OCI-LY7 (cell line): ENCODE data around the gene NEURL3. TPM values are rescaled to one million over a fixed set of nuclear protein-coding genes. Genes with fewer than 3 reads are reported as not detected.

Experiments used
- BruUV-seq: library from RNA; stranded (reverse); fragments of 400-500 nt; replicated peaks from 2 replicates; lab custom pipeline; 2021; lab: Mats Ljungman, UMichigan
- CTCF ChIA-PET: fragments of 300-600 bp; sonication (Branson Sonifier 250); formaldehyde crosslinking; loops from one replicate; lab custom pipeline; 2022; ENCODE audit warnings: antibody characterized with exemption; ENCODE audit not compliant: unreplicated experiment; lab: Charles Lee
- POLR2A ChIA-PET: fragments of 300-600 bp; sonication (Branson Sonifier 250); formaldehyde crosslinking; loops from one replicate; lab custom pipeline; 2022; ENCODE audit warnings: antibody characterized with exemption; lab: Charles Lee
- DNase-seq: peaks from one replicate; pipeline ENCODE4 v3.0.0-alpha.2; 2015; ENCODE audit warnings: low spot score
- H2AFZ ChIP-seq: fragments of 200-600 bp; sonication (generic), shearing (Covaris generic); 2 replicates; pipeline ENCODE4 v1.6.1; 2014; ENCODE audit warnings: mild to moderate bottlenecking, antibody characterized with exemption, low read length, moderate library complexity
- H3K27ac ChIP-seq: fragments of 200-600 bp; sonication (generic); 2 replicates; pipeline ENCODE4 v1.5.1; 2014; ENCODE audit warnings: mixed run types, low read depth, mild to moderate bottlenecking, moderate library complexity, low read length, inconsistent platforms; ENCODE audit not compliant: poor library complexity, severe bottlenecking
- H3K36me3 ChIP-seq: fragments of 200-600 bp; sonication (generic); 2 replicates; pipeline ENCODE4 v1.6.1; 2014; ENCODE audit warnings: mild to moderate bottlenecking, antibody characterized with exemption, low read length, moderate library complexity, mixed read lengths; ENCODE audit not compliant: insufficient read depth
- H3K4me1 ChIP-seq: fragments of 200-600 bp; sonication (generic); 2 replicates; pipeline ENCODE4 v1.5.1; 2014; ENCODE audit warnings: mild to moderate bottlenecking, low read length; ENCODE audit not compliant: insufficient read depth, poor library complexity, severe bottlenecking
- H3K4me2 ChIP-seq: fragments of 200-600 bp; sonication (generic); 2 replicates; pipeline ENCODE4 v1.6.1; 2014; ENCODE audit warnings: mild to moderate bottlenecking, low read length
- H3K4me3 ChIP-seq: fragments of 200-600 bp; sonication (generic); 2 replicates; pipeline ENCODE4 v1.5.1; 2014; ENCODE audit warnings: mild to moderate bottlenecking, low read depth, low read length; ENCODE audit not compliant: poor library complexity, severe bottlenecking
- H3K79me2 ChIP-seq: fragments of 200-600 bp; sonication (generic); 2 replicates; pipeline ENCODE4 v1.6.1; 2016; ENCODE audit warnings: low read depth, mild to moderate bottlenecking, low read length, moderate library complexity, mixed read lengths; ENCODE audit not compliant: insufficient read depth
- H3K9me2 ChIP-seq: fragments of 200-600 bp; sonication (generic); 2 replicates; pipeline ENCODE4 v1.6.1; 2016; ENCODE audit warnings: mild to moderate bottlenecking, low read length, mixed read lengths; ENCODE audit not compliant: insufficient read depth
- H3K9me3 ChIP-seq: fragments of 200-600 bp; sonication (generic); 2 replicates; pipeline ENCODE4 v1.6.1; 2014; ENCODE audit warnings: mild to moderate bottlenecking, mixed run types, low read length, mixed read lengths
- H4K20me1 ChIP-seq: fragments of 200-600 bp; sonication (generic); 2 replicates; pipeline ENCODE4 v1.6.1; 2014; ENCODE audit warnings: mild to moderate bottlenecking, antibody characterized with exemption, low read length, moderate library complexity, mixed read lengths; ENCODE audit not compliant: insufficient read depth
- EZH2phosphoT487 ChIP-seq: fragments of 200-600 bp; sonication (generic); IDR thresholded peaks from 2 replicates; pipeline ENCODE4 v1.6.1; 2018; ENCODE audit warnings: low read depth, borderline replicate concordance, mild to moderate bottlenecking, mixed run types, antibody characterized with exemption, low read length, moderate library complexity, mixed read lengths
- intact Hi-C: fragments of 100-400 bp; cut with micrococcal nuclease; formaldehyde crosslinking; loops from one replicate; pipeline ENCODE4 v1.10.0; 2022; ENCODE audit not compliant: unreplicated experiment
- total RNA-seq, 2 experiments: library from RNA; depleted of rRNA in 1 of 2; stranded (reverse); fragments of >200 nt in 1 of 2; shearing (Covaris generic) in 1 of 2; gene quantifications; 2 replicates each; pipeline ENCODE4 v1.2.3, GENCODE V29; 2014 to 2022
- TF ChIP-seq, protein P1 (sequence below): fragments of 200-600 bp; sonication (generic); conservative IDR thresholded peaks from 2 replicates; pipeline ENCODE4 v1.5.1; 2014; ENCODE audit warnings: mild to moderate bottlenecking, antibody characterized with exemption, low read length, moderate library complexity, mixed read lengths

NEURL3 gene
- total RNA-seq, 2 experiments from 2014 or later = not detected

DNA sequence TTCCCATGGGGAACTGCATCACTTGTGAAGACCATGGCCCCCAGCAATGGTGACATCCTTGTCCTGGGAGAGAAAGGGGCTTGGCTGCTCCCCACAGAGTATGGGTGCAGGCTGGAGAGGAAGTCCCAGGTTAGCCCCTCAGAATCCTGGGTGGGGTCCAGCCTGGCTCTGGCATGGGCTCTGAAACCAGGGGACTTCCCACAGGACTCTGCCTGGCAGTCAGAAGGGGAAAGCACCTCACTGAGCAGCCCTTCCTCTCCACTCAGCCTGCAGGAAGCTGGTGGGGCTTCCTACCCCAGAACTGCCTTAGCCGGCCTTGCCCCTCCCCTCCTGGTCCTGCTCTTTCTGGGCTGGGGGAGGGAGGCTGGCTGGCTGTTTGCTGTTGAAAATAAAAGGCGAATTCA is 3.7 kb downstream of the NEURL3 start:
- TF ChIP-seq, protein P1, sequence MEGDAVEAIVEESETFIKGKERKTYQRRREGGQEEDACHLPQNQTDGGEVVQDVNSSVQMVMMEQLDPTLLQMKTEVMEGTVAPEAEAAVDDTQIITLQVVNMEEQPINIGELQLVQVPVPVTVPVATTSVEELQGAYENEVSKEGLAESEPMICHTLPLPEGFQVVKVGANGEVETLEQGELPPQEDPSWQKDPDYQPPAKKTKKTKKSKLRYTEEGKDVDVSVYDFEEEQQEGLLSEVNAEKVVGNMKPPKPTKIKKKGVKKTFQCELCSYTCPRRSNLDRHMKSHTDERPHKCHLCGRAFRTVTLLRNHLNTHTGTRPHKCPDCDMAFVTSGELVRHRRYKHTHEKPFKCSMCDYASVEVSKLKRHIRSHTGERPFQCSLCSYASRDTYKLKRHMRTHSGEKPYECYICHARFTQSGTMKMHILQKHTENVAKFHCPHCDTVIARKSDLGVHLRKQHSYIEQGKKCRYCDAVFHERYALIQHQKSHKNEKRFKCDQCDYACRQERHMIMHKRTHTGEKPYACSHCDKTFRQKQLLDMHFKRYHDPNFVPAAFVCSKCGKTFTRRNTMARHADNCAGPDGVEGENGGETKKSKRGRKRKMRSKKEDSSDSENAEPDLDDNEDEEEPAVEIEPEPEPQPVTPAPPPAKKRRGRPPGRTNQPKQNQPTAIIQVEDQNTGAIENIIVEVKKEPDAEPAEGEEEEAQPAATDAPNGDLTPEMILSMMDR = no peak
- TF ChIP-seq EZH2phosphoT487 = no peak
- Histone ChIP-seq H3K4me3 (no peak overlapping the region), H3K27ac (no peak overlapping the region), H3K4me2 (no peak overlapping the region), H4K20me1 (no peaks in the 10 kb centered on the region), H3K4me1 (no peaks in the 10 kb centered on the region), H3K79me2 (no peaks in the 10 kb centered on the region), H3K9me2 (no peaks in the 10 kb centered on the region), H3K36me3 (no peaks in the 10 kb centered on the region), H2AFZ (no peak overlapping the region), H3K9me3 (no peaks in the 10 kb centered on the region)
- intact Hi-C loops = loop anchor here (10.0 kb wide), 1 partner anchor 237 kb away; the partner anchor contains the start of genes CIAO1 and TMEM127
- CTCF ChIA-PET = no interaction called here
- BruUV-seq = no TSS peak
- DNase-seq = no peak
- POLR2A ChIA-PET = no interaction called here

DNA sequence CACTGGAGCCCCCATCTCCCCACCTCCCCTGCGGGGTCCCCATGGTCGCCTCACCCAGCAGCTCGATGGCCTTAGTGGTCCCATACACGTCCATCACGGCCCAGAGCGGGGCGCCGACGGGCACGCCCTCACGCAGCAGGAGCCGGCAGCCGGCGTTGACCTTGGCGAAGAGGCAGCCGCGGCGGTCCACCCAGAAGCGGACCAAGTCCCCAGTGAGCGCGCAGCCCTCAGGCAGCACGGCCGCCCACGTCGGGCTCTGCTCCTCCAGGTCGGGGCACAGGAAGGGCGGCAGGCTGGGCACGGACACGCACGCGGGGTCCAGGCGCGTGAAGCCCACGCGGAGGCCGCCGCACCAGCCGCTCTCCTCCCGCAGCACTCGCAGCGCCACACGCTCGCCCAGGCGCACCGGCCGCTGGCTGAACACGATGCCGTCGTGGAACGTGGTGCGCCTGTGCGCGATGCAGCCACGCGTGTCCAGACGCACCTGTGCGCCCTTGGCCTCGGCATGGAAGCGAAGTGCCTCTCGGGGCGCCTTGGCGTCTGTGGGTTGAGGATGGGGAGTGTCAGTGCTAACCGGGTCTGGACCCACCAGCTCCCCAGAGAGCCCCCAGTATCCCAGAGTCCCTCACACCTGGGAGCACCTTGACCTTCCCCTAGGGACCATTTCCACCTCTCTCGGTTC is 4.6 kb downstream of the NEURL3 start:
- Histone ChIP-seq H3K4me3 (no peak overlapping the region), H3K4me2 (no peak overlapping the region), H2AFZ (no peak overlapping the region), H3K36me3 (no peaks in the 10 kb centered on the region), H4K20me1 (no peaks in the 10 kb centered on the region), H3K9me3 (no peaks in the 10 kb centered on the region), H3K27ac (no peak overlapping the region), H3K79me2 (no peaks in the 10 kb centered on the region), H3K9me2 (no peaks in the 10 kb centered on the region), H3K4me1 (no peaks in the 10 kb centered on the region)
- POLR2A ChIA-PET = no interaction called here
- TF ChIP-seq, protein P1 = no peak
- TF ChIP-seq EZH2phosphoT487 = no peak
- CTCF ChIA-PET = no interaction called here
- no peak for DNase-seq
- intact Hi-C loops = loop anchor here (10.0 kb wide), 1 partner anchor 236 kb away; the partner anchor contains the start of genes CIAO1 and TMEM127
- no TSS peak for BruUV-seq
